Activated T-helper 1 cell treated with anti-CD3 and anti-CD28 coated beads, Interleukin-12 subunit alpha, Interleukin-12 subunit beta, Interleukin-2, Interleukin-4 antibody, amounts not matched to agents 30 ng/mL and 10 ng/mL and 1 ng/mL, durations not matched to agents 14 hours and 24 hours and 36 hours (primary cell): ENCODE measurements around the gene SLC25A47. TPM values are rescaled to one million over a fixed set of nuclear protein-coding genes. Genes with fewer than 3 reads are reported as not detected.
"Not testable (repeated sequence)": the region's sequence is repeated elsewhere in the genome, so short reads cannot be mapped to it uniquely, and the experiment has no call there.

ENCODE experiments used
- DNase-seq: peaks from one replicate; pipeline ENCODE4 v3.0.0; 2021; ENCODE audit warnings: low spot score
- H3K27ac Mint-ChIP-seq: one replicate; pipeline ENCODE4 v1.8.0; 2021; ENCODE audit warnings: mild to moderate bottlenecking, mixed read lengths
- H3K27me3 Mint-ChIP-seq: one replicate; pipeline ENCODE4 v1.8.0; 2022; ENCODE audit warnings: mild to moderate bottlenecking, moderate library complexity, mixed read lengths; ENCODE audit not compliant: insufficient read depth
- H3K36me3 Mint-ChIP-seq: one replicate; pipeline ENCODE4 v1.8.0; 2021; ENCODE audit warnings: low read depth, mixed read lengths
- H3K4me1 Mint-ChIP-seq: one replicate; pipeline ENCODE4 v1.8.0; 2021; ENCODE audit warnings: low read depth, mixed read lengths
- H3K4me3 Mint-ChIP-seq: one replicate; pipeline ENCODE4 v1.8.0; 2021; ENCODE audit warnings: mild to moderate bottlenecking, moderate library complexity, mixed read lengths
- H3K9me3 Mint-ChIP-seq: one replicate; pipeline ENCODE4 v1.8.0; 2021; ENCODE audit warnings: mixed read lengths
- intact Hi-C: fragments of 100-400 bp; cut with micrococcal nuclease; formaldehyde crosslinking; loops from one replicate; pipeline ENCODE4 v1.15.1; 2024
- total RNA-seq: library from RNA; stranded (reverse); gene quantifications from 2 replicates; pipeline ENCODE4 v1.2.3, GENCODE V29; 2022

SLC25A47 gene
- total RNA-seq, 1 donor from 2014 or later, result not detected

DNA sequence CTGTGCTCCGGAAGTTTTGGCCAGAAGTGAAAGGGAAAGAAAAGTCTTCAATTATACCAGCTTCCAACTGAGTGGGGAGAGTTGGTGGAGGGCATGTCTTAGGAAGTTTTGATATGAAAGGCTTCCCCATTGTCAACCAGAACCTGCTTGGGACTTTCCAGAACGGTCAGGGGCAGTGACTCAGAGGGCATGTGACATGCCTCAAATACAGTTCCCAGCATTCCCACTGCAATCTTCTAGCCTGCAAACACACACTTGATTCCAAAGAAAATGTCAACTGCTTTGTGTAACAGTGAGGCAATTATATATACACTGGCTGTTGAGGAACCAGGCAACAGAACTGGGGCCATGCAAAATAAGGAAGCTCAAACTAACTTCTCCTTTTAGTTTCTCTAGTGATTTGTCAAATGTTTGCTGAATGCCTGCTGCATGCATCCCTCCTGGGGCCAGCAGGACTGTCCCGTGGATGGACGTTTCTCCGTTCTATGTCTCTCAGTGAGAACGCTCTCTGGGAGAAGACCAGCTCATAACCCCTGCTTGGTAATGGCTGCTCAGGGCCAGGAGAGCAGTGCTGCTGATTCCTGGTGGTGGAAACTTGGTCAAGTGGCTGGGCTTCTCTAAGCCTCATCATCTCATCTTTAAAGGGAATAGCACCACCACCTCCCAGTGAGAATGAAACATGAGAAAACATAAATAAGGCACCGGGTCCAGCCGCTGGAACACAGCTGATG lies 18.3 kb downstream of the SLC25A47 start:
- H3K36me3 Mint-ChIP-seq, result peaks cover 59% of the 10 kb centered on the region
- H3K4me3 Mint-ChIP-seq, result peak overlapping the region; percentile 38
- peak; percentile 12 for DNase-seq
- no peaks in the 10 kb centered on the region for H3K9me3 Mint-ChIP-seq
- intact Hi-C loops, result loop anchor here (1.0 to 2.0 kb wide), 2 partner anchors 15 to 34 kb away; a partner anchor contains a TSS
- H3K27ac Mint-ChIP-seq, result peak overlapping the region; percentile 80
- no peaks in the 10 kb centered on the region for H3K27me3 Mint-ChIP-seq
- H3K4me1 Mint-ChIP-seq, result peaks cover 34% of the 10 kb centered on the region

- no peak for DNase-seq
- peaks cover 34% of the 10 kb centered on the region for H3K4me1 Mint-ChIP-seq
- H3K4me3 Mint-ChIP-seq, result no peak overlapping the region
- no peaks in the 10 kb centered on the region for H3K27me3 Mint-ChIP-seq
- intact Hi-C loops, result no loop called here
- peaks cover 56% of the 10 kb centered on the region for H3K36me3 Mint-ChIP-seq
- H3K9me3 Mint-ChIP-seq, result no peaks in the 10 kb centered on the region
- H3K27ac Mint-ChIP-seq, result peak overlapping the region; percentile 56
These were observed 19.1 kb downstream of the SLC25A47 start for GRCh38 chr14:100342195-100342594.

GRCh38 chr14:100342826-100343225 lies 19.7 kb downstream of the SLC25A47 start:
- Mint-ChIP-seq H3K4me1 (peaks cover 34% of the 10 kb centered on the region), H3K27ac (peak overlapping the region; percentile 56), H3K36me3 (peaks cover 53% of the 10 kb centered on the region)
- DNase-seq, intact Hi-C loops, H3K9me3 Mint-ChIP-seq, H3K4me3 Mint-ChIP-seq, H3K27me3 Mint-ChIP-seq: not testable (repeated sequence)

- H3K27me3 Mint-ChIP-seq, H3K9me3 Mint-ChIP-seq, intact Hi-C loops, H3K4me3 Mint-ChIP-seq, H3K27ac Mint-ChIP-seq, DNase-seq: not testable (repeated sequence)
- H3K36me3 Mint-ChIP-seq, result peaks cover 51% of the 10 kb centered on the region
- peaks cover 34% of the 10 kb centered on the region for H3K4me1 Mint-ChIP-seq
These were observed 21.5 kb downstream of the SLC25A47 start for GRCh38 chr14:100344657-100345056.

DNA sequence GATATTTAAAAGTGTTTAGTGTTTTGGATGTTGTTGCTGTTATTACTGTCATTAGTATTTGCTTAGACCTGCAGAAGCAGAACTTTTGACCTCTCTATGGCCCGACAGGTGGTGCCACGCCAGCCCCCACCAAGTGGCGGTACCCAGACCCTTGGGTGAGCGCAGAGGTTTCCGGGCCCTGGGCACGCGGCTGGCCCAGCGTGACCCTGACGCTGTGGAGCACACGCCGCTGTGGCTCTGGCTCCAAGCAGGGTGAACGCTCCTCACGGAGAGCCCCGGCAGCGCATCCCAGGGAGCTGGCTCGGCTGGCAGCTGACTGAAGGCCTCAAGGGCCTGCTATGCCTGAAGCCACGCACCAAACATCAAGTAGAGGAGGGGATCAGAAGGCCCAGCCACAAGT lies 22.6 kb downstream of the SLC25A47 start:
- intact Hi-C loops, result no loop called here
- Mint-ChIP-seq H3K4me1 (peaks cover 25% of the 10 kb centered on the region), H3K27me3 (no peaks in the 10 kb centered on the region), H3K9me3 (no peaks in the 10 kb centered on the region), H3K36me3 (peaks cover 49% of the 10 kb centered on the region), H3K27ac (no peak overlapping the region), H3K4me3 (no peak overlapping the region)
- DNase-seq, result no peak

DNA sequence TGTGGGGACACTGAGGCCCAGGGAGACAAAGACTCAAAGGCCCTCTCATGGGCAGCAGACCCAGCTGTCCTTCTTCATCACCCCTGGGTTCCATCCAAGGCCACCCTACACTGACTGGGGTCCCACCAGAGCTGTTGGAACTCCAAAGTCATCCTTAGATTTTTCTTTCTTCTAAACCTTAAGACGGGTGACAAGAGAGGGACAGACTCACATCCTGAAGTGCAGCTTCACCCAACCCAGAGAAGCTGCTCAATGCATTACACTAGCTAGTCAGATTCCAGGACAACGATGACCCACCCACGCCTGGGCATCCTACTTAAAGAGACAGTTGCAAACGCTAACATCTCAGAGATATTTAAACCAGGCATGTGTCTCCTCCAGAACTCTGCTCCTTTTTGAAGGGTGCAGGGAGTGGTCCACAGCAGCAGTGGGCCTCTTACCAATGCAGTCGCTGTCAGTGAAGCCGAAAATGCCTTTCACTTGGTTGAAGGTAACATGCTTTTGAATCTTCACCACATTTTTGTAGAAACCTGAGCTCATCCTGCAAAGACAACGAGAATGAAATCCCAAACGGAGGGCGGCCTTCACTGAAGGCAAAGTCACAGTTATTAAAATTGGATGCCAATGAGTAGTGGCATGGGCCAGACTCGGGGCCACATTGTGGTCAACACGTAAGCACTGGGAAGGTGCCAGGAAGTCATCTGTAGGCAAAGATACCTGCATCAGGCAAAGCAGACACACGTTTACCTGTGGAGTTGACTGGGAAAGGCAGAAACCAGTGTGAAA lies 23.4 kb downstream of the SLC25A47 start:
- DNase-seq, result no peak
- Mint-ChIP-seq H3K4me3 (no peak overlapping the region), H3K27me3 (no peaks in the 10 kb centered on the region), H3K36me3 (peaks cover 49% of the 10 kb centered on the region), H3K27ac (no peak overlapping the region), H3K4me1 (peaks cover 23% of the 10 kb centered on the region), H3K9me3 (no peaks in the 10 kb centered on the region)
- intact Hi-C loops, result no loop called here

DNA sequence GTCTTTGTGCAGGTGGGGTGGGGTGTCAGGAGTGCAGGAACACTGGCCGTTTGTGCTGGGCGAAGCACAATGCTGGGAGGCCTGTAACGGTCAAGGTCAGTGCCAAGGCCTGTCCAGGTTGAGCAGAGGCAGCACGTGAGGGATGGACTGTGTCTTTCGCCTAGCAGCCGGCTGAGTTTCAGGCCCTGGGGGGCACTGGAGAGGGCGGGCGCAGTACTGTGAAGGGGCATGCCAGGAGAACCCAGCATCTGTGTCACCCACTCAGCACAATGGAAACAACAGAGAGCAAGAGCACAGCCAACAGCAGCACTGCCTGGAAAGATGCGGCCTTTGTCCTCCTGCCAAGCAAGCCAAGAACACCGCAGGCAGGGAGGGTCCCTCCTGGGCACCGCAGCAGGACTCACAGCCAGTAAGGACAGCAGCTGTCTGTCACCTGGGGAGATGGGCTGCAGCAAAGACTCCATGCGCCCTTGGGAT lies 25.2 kb downstream of the SLC25A47 start:
- Mint-ChIP-seq H3K36me3 (peaks cover 42% of the 10 kb centered on the region), H3K9me3 (no peaks in the 10 kb centered on the region), H3K4me3 (no peak overlapping the region), H3K4me1 (peaks cover 6% of the 10 kb centered on the region), H3K27ac (no peak overlapping the region), H3K27me3 (no peaks in the 10 kb centered on the region)
- DNase-seq, result no peak
- intact Hi-C loops, result no loop called here

- Mint-ChIP-seq H3K9me3 (no peaks in the 10 kb centered on the region), H3K36me3 (peaks cover 41% of the 10 kb centered on the region), H3K27ac (no peak overlapping the region), H3K27me3 (no peaks in the 10 kb centered on the region), H3K4me3 (no peak overlapping the region), H3K4me1 (peaks cover 6% of the 10 kb centered on the region)
- DNase-seq, result no peak
- intact Hi-C loops, result no loop called here
These were observed 25.9 kb downstream of the SLC25A47 start for GRCh38 chr14:100348784-100349685.

DNA sequence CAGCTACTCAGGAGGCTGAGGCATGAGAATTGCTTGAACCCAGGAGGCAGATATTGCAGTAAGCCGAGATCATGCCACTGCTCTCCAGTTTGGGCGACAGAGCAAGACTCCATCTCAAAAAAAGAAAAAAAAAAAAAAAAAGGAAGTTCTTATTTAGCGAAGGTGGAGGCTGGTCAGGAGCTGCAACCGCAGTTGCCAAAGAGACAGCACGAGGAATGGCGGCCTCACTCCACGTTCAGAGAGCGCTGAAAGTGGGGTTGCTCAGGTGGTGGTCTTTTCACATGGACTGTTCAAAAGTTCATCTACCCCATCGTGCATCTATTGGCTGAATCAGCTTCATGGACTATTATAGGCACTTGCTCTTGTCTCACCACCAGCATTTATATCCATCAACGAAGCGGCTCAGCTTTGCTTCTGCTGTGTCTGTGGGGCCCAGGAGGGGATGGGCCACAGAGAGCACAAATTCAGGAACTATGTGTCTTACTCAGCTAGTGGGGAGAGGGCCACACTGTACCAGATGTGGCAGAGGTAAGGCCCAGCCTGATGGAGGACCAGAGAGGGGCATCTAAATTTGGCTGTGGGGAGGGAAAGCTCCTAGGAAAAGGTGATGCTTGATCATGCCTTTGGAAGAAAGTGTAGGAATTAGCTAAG lies 27.3 kb downstream of the SLC25A47 start:
- no peak for DNase-seq
- Mint-ChIP-seq H3K27ac (no peak overlapping the region), H3K27me3 (no peaks in the 10 kb centered on the region), H3K4me3 (no peak overlapping the region), H3K36me3 (peaks cover 46% of the 10 kb centered on the region), H3K4me1 (peaks cover 6% of the 10 kb centered on the region), H3K9me3 (no peaks in the 10 kb centered on the region)
- intact Hi-C loops, result no loop called here

DNA sequence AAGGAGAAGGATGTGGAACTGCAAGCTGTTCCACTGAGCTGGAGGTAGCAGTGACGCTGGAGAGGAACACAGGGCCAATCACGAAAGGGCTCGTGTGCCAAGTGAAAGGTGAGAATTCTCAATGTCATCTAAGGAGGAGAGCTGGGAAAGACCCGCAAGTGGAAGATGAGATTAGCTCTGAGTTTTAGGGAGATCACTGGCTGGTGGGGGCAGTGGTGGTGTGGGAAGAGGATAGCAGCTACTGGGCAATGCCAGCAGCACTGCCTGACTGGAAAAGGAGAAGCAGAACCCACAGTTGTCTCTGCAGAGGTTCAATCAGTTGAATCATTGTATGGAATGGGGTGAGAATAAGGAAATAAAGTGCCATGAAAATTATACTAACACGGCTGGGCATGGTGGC lies 27.8 kb downstream of the SLC25A47 start:
- intact Hi-C loops, result no loop called here
- no peak overlapping the region for H3K4me3 Mint-ChIP-seq
- H3K36me3 Mint-ChIP-seq, result peaks cover 48% of the 10 kb centered on the region
- H3K27ac Mint-ChIP-seq, result no peak overlapping the region
- DNase-seq, result no peak
- no peaks in the 10 kb centered on the region for H3K9me3 Mint-ChIP-seq
- H3K27me3 Mint-ChIP-seq, result no peaks in the 10 kb centered on the region
- H3K4me1 Mint-ChIP-seq, result peaks cover 6% of the 10 kb centered on the region

DNA sequence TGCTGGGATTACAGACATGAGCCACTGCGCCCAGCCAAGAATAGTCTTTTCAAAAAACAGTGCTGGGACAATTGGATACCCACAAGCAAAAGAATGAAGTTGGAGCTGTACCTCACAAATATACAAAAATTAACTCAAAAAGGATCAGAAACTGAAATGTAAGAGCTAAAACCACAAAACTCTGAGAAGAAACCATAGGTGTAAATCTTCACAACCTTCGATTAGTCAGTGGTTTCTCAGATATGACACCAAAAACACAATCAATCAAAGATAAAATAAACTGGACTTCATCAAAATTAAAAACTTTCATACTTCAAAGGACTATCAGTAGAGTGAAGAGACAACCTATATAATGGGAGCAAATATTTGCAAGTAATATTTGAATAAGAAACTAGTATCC lies 35.3 kb downstream of the SLC25A47 start:
- Mint-ChIP-seq H3K9me3 (no peaks in the 10 kb centered on the region), H3K27me3 (no peaks in the 10 kb centered on the region), H3K36me3 (peaks cover 72% of the 10 kb centered on the region), H3K4me1 (peaks cover 55% of the 10 kb centered on the region), H3K4me3 (no peak overlapping the region), H3K27ac (no peak overlapping the region)
- intact Hi-C loops, result no loop called here
- DNase-seq, result no peak

DNA sequence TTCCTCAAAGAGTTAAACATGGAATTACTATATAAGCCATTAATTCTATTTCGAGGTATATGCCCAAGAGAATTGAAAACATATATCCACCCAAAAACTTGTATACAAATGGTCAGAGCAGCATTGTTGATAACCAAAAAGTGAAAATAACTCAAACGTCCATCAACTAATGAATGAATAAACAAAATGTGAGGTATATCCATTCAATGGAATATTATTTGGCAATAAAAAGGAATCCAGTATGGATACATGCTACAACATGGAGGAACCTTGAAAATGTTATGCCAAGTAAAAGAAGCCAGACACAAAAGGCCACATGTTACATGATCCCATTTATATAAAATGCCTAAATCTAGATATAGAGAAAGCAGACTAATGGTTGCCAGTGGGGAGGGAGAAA lies 36.0 kb downstream of the SLC25A47 start:
- Mint-ChIP-seq H3K9me3 (no peaks in the 10 kb centered on the region), H3K36me3 (peaks cover 69% of the 10 kb centered on the region), H3K4me1 (peaks cover 55% of the 10 kb centered on the region), H3K4me3 (no peak overlapping the region), H3K27ac (no peak overlapping the region), H3K27me3 (no peaks in the 10 kb centered on the region)
- DNase-seq, result no peak
- intact Hi-C loops, result no loop called here
